ENCODE results near the gene MYO1A. TPM values are rescaled to one million over a fixed set of nuclear protein-coding genes. Genes with fewer than 3 reads are reported as not detected.

The MYO1A gene
- total RNA-seq, 1 donor from 2014 or later: 0.40 TPM

DNA sequence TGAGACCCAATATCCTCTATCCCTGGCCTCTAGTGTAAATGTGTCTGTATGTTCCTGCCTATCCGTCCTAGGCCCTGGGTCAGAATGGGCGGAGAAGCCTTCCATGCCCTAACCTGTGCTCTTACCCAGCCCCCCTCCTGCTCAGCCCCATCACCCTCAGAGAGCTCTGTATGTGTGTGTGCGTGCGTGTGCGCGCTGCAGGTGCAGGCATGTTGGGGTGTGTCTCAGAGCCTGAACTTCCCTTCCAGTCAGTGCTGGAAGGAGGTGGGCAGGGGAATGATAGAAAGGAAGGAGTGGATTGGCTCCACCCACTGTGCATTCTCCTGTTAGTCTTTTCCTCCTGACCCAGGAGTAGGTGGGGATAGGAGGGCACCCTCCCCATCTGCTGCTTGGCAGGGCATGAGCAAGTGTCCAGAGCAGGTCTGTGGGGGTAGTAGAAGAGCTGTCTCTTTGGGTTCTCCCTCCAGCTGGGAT is 46.2 kb upstream of the MYO1A start:
- Mint-ChIP-seq H3K36me3 (ENCODE audit: low read depth) (peaks cover 8% of the 10 kb centered on the region), H3K4me3 (peak overlapping the region; percentile 50), H3K4me1 (peaks cover 46% of the 10 kb centered on the region), H3K27me3 (ENCODE audit: low read depth) (peaks cover 3% of the 10 kb centered on the region), H3K9me3 (no peaks in the 10 kb centered on the region), H3K27ac (ENCODE audit: unreplicated experiment) (peak overlapping the region; percentile 24)
- TF ChIP-seq, protein P1, sequence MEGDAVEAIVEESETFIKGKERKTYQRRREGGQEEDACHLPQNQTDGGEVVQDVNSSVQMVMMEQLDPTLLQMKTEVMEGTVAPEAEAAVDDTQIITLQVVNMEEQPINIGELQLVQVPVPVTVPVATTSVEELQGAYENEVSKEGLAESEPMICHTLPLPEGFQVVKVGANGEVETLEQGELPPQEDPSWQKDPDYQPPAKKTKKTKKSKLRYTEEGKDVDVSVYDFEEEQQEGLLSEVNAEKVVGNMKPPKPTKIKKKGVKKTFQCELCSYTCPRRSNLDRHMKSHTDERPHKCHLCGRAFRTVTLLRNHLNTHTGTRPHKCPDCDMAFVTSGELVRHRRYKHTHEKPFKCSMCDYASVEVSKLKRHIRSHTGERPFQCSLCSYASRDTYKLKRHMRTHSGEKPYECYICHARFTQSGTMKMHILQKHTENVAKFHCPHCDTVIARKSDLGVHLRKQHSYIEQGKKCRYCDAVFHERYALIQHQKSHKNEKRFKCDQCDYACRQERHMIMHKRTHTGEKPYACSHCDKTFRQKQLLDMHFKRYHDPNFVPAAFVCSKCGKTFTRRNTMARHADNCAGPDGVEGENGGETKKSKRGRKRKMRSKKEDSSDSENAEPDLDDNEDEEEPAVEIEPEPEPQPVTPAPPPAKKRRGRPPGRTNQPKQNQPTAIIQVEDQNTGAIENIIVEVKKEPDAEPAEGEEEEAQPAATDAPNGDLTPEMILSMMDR (conservative IDR thresholded peaks at IDR 0.05): no peak
- DNase-seq (ENCODE audit: low read depth, low spot score): no peak

DNA sequence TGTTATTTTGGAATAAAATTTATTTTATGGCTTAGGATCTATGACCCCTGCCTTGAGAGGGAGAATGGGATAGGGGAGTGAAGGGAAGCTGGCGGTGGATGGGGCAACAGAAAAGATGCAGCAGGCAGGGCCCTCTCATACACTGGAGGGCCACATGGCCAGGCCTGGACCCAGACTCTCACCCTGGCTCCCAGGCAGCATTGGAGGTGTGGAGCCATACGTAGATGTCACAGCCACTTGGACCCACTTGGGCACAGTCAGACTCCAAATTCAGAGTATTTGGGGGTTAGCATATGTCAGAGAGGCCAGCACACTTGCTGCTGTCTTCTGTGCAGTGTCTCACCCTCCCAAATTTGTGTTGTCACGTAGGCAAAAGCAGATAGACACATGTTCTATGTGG is 45.5 kb upstream of the MYO1A start:
- H3K36me3 Mint-ChIP-seq (ENCODE audit: low read depth): peaks cover 8% of the 10 kb centered on the region
- peak overlapping the region; percentile 50 for H3K4me3 Mint-ChIP-seq

DNA sequence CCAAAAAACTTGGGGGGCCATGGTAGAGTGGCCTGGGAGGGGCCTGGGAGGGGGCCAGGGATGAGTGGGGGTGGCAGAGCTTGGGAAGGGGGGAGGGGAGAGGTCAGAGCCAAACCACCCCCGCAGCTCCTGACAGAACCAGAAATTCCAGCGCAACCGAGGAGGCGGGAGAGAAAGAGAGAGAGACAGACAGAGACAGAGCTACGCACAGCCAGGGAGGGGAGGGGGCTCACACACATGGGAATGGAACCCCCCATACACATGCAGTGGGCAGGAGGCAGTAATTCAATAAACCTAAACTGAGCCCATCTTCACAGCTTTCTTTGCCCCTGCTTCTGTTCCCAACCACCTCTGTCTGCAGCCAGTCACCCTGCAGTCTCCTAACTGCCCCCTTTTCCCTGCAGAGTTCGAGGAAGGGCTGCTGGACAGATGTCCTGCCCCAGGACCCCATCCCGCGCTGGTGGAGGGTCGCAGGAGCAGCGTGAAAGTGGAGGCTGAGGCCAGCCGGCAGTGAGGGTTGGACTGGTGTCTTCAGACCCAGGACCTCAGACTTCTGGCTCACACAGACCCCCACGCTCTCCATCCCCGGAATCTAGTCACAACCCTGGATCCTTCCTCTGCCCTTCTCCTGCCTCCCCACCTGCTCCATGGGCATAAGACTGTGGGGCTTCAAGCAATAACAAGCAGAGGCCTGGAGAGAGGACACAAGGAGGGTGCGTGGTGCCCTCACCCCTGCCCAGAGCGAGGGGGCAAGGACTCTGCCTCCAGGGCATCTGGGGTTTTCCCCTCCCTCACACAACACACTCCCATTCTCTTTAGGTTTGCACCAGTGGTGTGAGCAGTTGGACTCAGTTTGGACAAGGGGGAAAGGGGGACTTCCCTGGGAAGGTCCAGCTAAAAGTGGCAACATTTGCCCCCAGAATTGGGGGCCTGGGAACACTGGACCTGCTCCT is 44.6 kb upstream of the MYO1A start:
- no peak for DNase-seq (ENCODE audit: low read depth, low spot score)
- Mint-ChIP-seq H3K27ac (ENCODE audit: unreplicated experiment) (peak overlapping the region; percentile 43), H3K36me3 (ENCODE audit: low read depth) (peaks cover 10% of the 10 kb centered on the region), H3K27me3 (ENCODE audit: low read depth) (peaks cover 3% of the 10 kb centered on the region), H3K4me3 (peak overlapping the region; percentile 91), H3K4me1 (peaks cover 61% of the 10 kb centered on the region), H3K9me3 (no peaks in the 10 kb centered on the region)
- TF ChIP-seq, protein P1 (conservative IDR thresholded peaks at IDR 0.05): no peak

More for the DNA sequence above, 45.5 kb upstream of the MYO1A start:
- TF ChIP-seq, protein P1 (conservative IDR thresholded peaks at IDR 0.05): no peak
- Mint-ChIP-seq H3K9me3 (no peaks in the 10 kb centered on the region), H3K27ac (ENCODE audit: unreplicated experiment) (no peak overlapping the region), H3K4me1 (peaks cover 53% of the 10 kb centered on the region), H3K27me3 (ENCODE audit: low read depth) (peaks cover 3% of the 10 kb centered on the region)
- DNase-seq (ENCODE audit: low read depth, low spot score): no peak

DNA sequence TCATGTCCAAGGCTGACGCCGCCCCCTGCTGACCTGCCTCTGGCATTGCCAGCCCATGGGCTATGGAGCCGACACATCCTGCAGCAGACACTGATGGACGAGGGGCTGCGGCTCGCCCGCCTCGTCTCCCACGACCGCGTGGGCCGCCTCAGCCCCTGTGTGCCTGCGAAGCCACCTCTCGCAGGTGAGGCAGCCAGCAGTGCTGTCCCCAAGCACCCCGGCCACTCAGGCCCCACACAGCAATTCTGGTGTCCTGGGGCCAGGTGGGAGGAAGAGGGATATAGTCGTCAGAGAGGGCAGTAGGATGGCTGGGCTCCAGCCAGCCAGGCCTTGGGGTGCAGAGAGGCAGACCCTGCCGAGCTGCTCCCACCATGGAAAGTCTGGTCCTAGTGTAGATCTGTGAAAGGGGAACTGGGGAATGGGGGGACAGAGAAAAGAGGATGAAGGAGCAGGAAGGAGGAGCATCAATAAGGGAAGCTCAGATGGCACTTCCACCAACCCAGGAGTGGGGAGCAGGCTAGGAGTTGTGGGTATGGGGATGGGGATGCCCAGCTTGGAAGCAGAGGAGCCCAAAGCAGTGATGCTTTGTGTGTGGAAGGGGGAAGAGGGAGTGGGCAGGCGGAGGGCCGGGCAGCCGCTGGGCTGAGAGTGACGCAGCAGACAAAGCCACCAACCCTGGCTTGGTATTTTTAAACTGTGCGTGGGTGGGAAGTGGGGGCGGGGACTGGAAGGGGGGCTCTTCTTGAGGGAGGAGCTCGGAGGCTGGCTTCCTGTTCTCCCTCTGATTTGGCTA is 43.7 kb upstream of the MYO1A start:
- peak overlapping the region; percentile 91 for H3K4me3 Mint-ChIP-seq
- H3K9me3 Mint-ChIP-seq: no peaks in the 10 kb centered on the region
- DNase-seq (ENCODE audit: low read depth, low spot score): peak; percentile 62
- TF ChIP-seq, protein P1 (conservative IDR thresholded peaks at IDR 0.05): peak; percentile 68
- peaks cover 3% of the 10 kb centered on the region for H3K27me3 Mint-ChIP-seq (ENCODE audit: low read depth)
- peaks cover 62% of the 10 kb centered on the region for H3K4me1 Mint-ChIP-seq
- H3K27ac Mint-ChIP-seq (ENCODE audit: unreplicated experiment): peak overlapping the region; percentile 98
- H3K36me3 Mint-ChIP-seq (ENCODE audit: low read depth): peaks cover 8% of the 10 kb centered on the region

DNA sequence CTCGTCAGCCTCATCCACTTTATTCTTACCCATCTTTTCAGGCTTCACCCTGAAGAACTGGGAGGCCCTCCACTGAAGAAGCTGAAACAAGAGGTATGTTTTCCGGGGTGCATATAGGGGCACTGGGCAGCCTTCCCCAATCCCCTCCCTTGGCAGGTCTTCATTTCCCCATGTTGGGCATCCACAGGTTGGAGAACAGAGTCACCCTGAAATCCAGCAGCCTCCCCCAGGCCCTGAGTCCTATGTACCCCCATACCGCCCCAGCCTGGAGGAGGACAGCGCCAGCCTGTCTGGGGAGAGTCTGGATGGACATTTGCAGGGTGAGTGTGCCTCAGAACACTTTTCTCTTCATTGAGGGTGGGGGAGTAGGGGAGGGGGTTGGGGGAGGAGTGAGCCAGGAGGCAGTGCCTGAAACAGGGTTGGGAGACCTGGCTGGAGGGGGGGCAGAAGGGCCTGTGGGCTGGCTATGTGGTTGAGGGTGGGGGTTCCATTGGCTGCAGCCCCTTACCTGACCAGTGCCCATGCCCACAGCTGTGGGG is 43.0 kb upstream of the MYO1A start:
- TF ChIP-seq, protein P1 (conservative IDR thresholded peaks at IDR 0.05): no peak
- DNase-seq (ENCODE audit: low read depth, low spot score): no peak
- no peaks in the 10 kb centered on the region for H3K9me3 Mint-ChIP-seq
- H3K36me3 Mint-ChIP-seq (ENCODE audit: low read depth): peaks cover 8% of the 10 kb centered on the region
- H3K27ac Mint-ChIP-seq (ENCODE audit: unreplicated experiment): peak overlapping the region; percentile 19
- peak overlapping the region; percentile 91 for H3K4me3 Mint-ChIP-seq
- H3K27me3 Mint-ChIP-seq (ENCODE audit: low read depth): peaks cover 3% of the 10 kb centered on the region
- peaks cover 65% of the 10 kb centered on the region for H3K4me1 Mint-ChIP-seq

Measured in neural crest cell (in vitro differentiated cells).